Liver (tissue), 9 donors: ENCODE results near the gene MALRD1. TPM values are rescaled to one million over a fixed set of nuclear protein-coding genes. Genes with fewer than 3 reads are reported as not detected.

ENCODE experiments used
- DNase-seq: peaks from one replicate; pipeline ENCODE4 v3.0.0-alpha.2; 2017; ENCODE audit warnings: low spot score
- H3K27ac ChIP-seq, 2 donors: one replicate each; pipeline ENCODE4 v1.7.0; 2013; ENCODE audit warnings: inconsistent platforms in 2 of 2, low read length in 2 of 2, control low read depth in 1 of 2, low read depth in 1 of 2, mild to moderate bottlenecking in 1 of 2
- H3K27me3 ChIP-seq, 4 donors: one replicate each; pipeline versions ENCODE4 v1.6.1 to v1.7.0; 2013; ENCODE audit warnings: low read length in 3 of 4, inconsistent platforms in 1 of 4, mild to moderate bottlenecking in 1 of 4, moderate library complexity in 1 of 4; ENCODE audit not compliant: control insufficient read depth in 4 of 4, insufficient read depth in 4 of 4
- H3K36me3 ChIP-seq, 4 donors: one replicate each; pipeline versions ENCODE4 v1.6.1 to v1.7.0; 2013; ENCODE audit warnings: low read length in 3 of 4, mild to moderate bottlenecking in 3 of 4, low read depth in 1 of 4, moderate library complexity in 1 of 4; ENCODE audit not compliant: control insufficient read depth in 4 of 4, insufficient read depth in 3 of 4
- H3K4me1 ChIP-seq, 4 donors: one replicate each; pipeline versions ENCODE4 v1.6.1 to v1.7.0; 2013; ENCODE audit warnings: low read length in 3 of 4, mild to moderate bottlenecking in 3 of 4, moderate library complexity in 1 of 4; ENCODE audit not compliant: control insufficient read depth in 4 of 4, insufficient read depth in 4 of 4
- H3K4me3 ChIP-seq, 3 donors: one replicate each; pipeline versions ENCODE4 v1.6.1 to v1.7.0; 2013; ENCODE audit warnings: low read length in 3 of 3, control low read depth in 1 of 3, low read depth in 1 of 3, mild to moderate bottlenecking in 1 of 3
- H3K9ac ChIP-seq, 2 donors: one replicate each; pipeline ENCODE4 v1.7.0; 2013; ENCODE audit warnings: low read length in 2 of 2, mild to moderate bottlenecking in 2 of 2, moderate library complexity in 2 of 2, control low read depth in 1 of 2, low read depth in 1 of 2
- H3K9me3 ChIP-seq, 4 donors: one replicate each; pipeline versions ENCODE4 v1.6.1 to v1.7.0; 2013; ENCODE audit warnings: low read length in 3 of 4; ENCODE audit not compliant: control insufficient read depth in 4 of 4
- EGR1 ChIP-seq, 2 donors: IDR thresholded peaks; 2 replicates each; pipeline ENCODE4 v1.6.1; 2016 to 2018; ENCODE audit warnings: antibody characterized with exemption in 2 of 2, low read depth in 2 of 2
- FOXA1 ChIP-seq: IDR thresholded peaks from 2 replicates; pipeline ENCODE4 v1.6.1; 2016; ENCODE audit warnings: antibody characterized with exemption
- FOXA2 ChIP-seq: IDR thresholded peaks from 2 replicates; pipeline ENCODE4 v1.6.1; 2016; ENCODE audit warnings: antibody characterized with exemption
- GABPA ChIP-seq, 2 donors: IDR thresholded peaks in 1 of 2; conservative IDR thresholded peaks in 1 of 2; 2 replicates each; pipeline ENCODE4 v1.6.1; 2016; ENCODE audit warnings: antibody characterized with exemption in 2 of 2, mild to moderate bottlenecking in 1 of 2, moderate library complexity in 1 of 2
- HNF4A ChIP-seq, 2 donors: conservative IDR thresholded peaks; 2 replicates each; pipeline ENCODE4 v1.6.1; 2016; ENCODE audit warnings: antibody characterized with exemption in 2 of 2, mild to moderate bottlenecking in 2 of 2
- HNF4G ChIP-seq: IDR thresholded peaks from 2 replicates; pipeline ENCODE4 v1.6.1; 2016; ENCODE audit warnings: antibody characterized with exemption
- JUND ChIP-seq, 2 donors: IDR thresholded peaks; 2 replicates each; pipeline ENCODE4 v1.6.1; 2016; ENCODE audit warnings: antibody characterized with exemption in 2 of 2
- NR2F2 ChIP-seq: IDR thresholded peaks from 2 replicates; pipeline ENCODE4 v1.6.1; 2016; ENCODE audit warnings: antibody characterized with exemption
- RAD21 ChIP-seq, 2 donors: IDR thresholded peaks; 2 replicates each; pipeline ENCODE4 v1.6.1; 2016; ENCODE audit warnings: antibody characterized with exemption in 2 of 2, mild to moderate bottlenecking in 2 of 2
- RXRA ChIP-seq, 2 donors: IDR thresholded peaks; 2 replicates each; pipeline ENCODE4 v1.6.1; 2017 to 2018; ENCODE audit warnings: antibody characterized with exemption in 2 of 2, mild to moderate bottlenecking in 1 of 2
- TAF1 ChIP-seq: conservative IDR thresholded peaks from 2 replicates; pipeline ENCODE4 v1.6.1; 2016; ENCODE audit warnings: antibody characterized with exemption, mild to moderate bottlenecking
- YY1 ChIP-seq: IDR thresholded peaks from 2 replicates; pipeline ENCODE4 v1.6.1; 2016; ENCODE audit warnings: antibody characterized with exemption, mild to moderate bottlenecking
- WGBS: extraction: QIAGEN DNeasy Blood & Tissue Kit; methylation state at CpG from one replicate; pipeline ENCODE4 v1.1.7; 2013; 5-methylcytosine and 5-hydroxymethylcytosine counted together
- polyA plus RNA-seq, 2 donors: library from polyadenylated mRNA; stranded (reverse) in 1 of 2; unstranded in 1 of 2; fragments of 200-250 nt in 1 of 2; fragments of >200 nt in 1 of 2; fragmentation: Nextera tagmentation in 1 of 2; extraction: Ambion mirVana in 1 of 2; gene quantifications; one replicate each; pipeline versions ENCODE4 v1.2.1 to v1.2.3, GENCODE V29; 2013 to 2015
- total RNA-seq, 2 donors: library from RNA; depleted of rRNA; stranded (reverse); fragments of >200 nt; gene quantifications; one replicate each; pipeline ENCODE4 v1.2.3, GENCODE V29; 2014
- TF ChIP-seq, protein P1 (sequence below): fragments of 150-350 bp; IDR thresholded peaks from 2 replicates; pipeline ENCODE4 v1.5.1; 2017; ENCODE audit warnings: improper control_type of control experiment, low read depth, low read length; ENCODE audit not compliant: missing input control
- TF ChIP-seq, protein P2 (sequence below): IDR thresholded peaks from 2 replicates; pipeline ENCODE4 v1.6.1; 2016; ENCODE audit warnings: antibody characterized with exemption
- TF ChIP-seq, protein P3 (sequence below): IDR thresholded peaks from 2 replicates; pipeline ENCODE4 v1.6.1; 2016; ENCODE audit warnings: antibody characterized with exemption
- TF ChIP-seq, protein P4 (sequence below): IDR thresholded peaks from 2 replicates; pipeline ENCODE4 v1.6.1; 2016; ENCODE audit warnings: antibody characterized with exemption
- TF ChIP-seq, protein P5 (sequence below): IDR thresholded peaks from 2 replicates; pipeline ENCODE4 v1.6.1; 2016; ENCODE audit warnings: antibody characterized with exemption, mild to moderate bottlenecking
- donor health status: healthy.
- donor health status: healthy.
- donor health status: healthy.
- donor health status: healthy.
- donor health status: healthy.

The MALRD1 gene
- total and polyA plus RNA-seq, 4 donors = 0.37 to 0.59 TPM; not detected in 2

DNA sequence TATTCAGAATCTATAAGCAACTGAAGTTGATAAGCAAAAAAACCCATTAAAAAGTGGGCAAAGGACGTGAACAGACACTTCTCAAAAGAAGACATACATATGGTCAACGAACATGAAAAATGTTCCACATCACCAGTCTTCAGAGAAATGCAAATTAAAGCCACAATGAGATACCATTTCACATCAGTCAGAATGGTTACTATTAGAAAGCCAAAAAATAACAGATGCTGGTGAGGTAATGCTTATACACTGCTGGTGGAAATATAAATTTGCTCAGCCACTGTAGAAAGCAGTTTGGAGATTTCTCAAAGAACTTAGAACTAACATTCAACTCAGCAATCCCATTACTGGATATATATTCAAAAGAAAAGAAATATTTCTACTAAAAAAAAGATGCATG, 434.8 kb downstream of the MALRD1 start (continued):
- TF ChIP-seq, protein P1, sequence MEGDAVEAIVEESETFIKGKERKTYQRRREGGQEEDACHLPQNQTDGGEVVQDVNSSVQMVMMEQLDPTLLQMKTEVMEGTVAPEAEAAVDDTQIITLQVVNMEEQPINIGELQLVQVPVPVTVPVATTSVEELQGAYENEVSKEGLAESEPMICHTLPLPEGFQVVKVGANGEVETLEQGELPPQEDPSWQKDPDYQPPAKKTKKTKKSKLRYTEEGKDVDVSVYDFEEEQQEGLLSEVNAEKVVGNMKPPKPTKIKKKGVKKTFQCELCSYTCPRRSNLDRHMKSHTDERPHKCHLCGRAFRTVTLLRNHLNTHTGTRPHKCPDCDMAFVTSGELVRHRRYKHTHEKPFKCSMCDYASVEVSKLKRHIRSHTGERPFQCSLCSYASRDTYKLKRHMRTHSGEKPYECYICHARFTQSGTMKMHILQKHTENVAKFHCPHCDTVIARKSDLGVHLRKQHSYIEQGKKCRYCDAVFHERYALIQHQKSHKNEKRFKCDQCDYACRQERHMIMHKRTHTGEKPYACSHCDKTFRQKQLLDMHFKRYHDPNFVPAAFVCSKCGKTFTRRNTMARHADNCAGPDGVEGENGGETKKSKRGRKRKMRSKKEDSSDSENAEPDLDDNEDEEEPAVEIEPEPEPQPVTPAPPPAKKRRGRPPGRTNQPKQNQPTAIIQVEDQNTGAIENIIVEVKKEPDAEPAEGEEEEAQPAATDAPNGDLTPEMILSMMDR = no peak
- TF ChIP-seq GABPA (IDR thresholded peaks at IDR 0.05 in 1 of 2, conservative IDR thresholded peaks at IDR 0.05 in 1 of 2) (no peak), YY1 (no peak)

DNA sequence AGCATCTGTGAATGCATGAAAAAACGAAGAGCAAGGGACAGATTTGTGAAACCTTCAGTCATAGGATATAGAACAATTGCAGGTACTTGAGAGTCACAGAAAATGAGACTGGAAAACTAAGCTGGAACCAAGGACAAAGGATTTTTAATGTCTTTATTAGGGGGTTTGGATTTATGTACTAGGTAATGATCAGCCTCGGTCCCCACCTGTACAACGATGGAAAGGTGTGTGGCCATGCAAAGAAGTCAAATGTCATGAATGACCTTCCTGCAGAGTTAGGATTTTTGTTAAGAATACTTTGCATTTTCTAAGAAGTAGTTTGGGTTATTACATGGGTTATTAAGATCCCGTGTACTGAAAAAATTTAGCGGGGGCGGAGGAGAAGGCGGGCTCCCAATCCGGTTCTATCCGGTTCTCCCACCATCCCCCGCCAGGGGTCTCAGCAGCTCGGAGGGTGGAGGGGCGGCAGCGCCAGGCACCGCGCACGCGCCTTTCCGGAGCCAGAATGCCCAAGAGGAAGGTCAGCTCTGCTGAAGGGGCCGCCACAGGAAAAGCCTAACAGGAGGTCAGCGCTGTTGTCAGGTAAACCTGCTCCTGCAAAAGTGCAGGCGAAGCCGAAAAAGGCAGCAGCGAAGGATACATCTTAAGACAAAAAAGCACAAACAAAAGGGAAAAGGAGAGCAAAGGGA, 440.1 kb downstream of the MALRD1 start:
- Histone ChIP-seq H3K9ac (no peak overlapping the region), H3K27ac (no peak overlapping the region), H3K27me3 (peaks cover 0 to under 1% (median 0%) of the 10 kb centered on the region in 4 donors), H3K9me3 (no peaks in the 10 kb centered on the region), H3K4me3 (peak overlapping the region in 1 of 3 donors; percentile 16), H3K4me1 (no peaks in the 10 kb centered on the region), H3K36me3 (no peaks in the 10 kb centered on the region)
- 23% methylated on average over 23 of the region's 23 CpGs for WGBS
- TF ChIP-seq RAD21 (IDR thresholded peaks at IDR 0.05) (peak in 1 of 2 donors; percentile 26), FOXA1 (no peak)
- DNase-seq = peak; percentile 36

DNA sequence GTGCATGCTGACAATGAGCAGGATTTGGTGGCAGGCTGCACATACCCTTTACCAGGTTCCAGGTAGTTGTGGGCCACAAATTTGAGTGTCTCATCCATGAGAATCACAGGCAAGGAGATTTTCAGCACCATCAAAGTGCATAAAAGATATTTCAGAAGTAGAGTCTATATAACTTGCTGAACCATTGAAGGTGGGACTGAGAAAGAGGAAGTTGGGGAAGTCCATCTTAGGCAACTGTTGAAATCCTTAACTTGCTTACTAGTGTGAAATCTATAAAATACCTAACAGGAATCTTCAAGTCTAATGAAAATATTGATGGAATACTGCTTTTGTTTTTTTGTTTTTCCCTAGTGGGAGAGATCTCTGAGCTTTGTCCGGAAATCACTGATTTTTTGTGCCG, 442.6 kb downstream of the MALRD1 start:
- TF ChIP-seq, protein P2, sequence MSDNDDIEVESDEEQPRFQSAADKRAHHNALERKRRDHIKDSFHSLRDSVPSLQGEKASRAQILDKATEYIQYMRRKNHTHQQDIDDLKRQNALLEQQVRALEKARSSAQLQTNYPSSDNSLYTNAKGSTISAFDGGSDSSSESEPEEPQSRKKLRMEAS = no peak
- TF ChIP-seq GABPA (IDR thresholded peaks at IDR 0.05 in 1 of 2, conservative IDR thresholded peaks at IDR 0.05 in 1 of 2) (no peak), FOXA1 (no peak), EGR1 (IDR thresholded peaks at IDR 0.05; ENCODE audit: low read depth in 2 of 2) (no peak), HNF4G (no peak), RXRA (IDR thresholded peaks at IDR 0.05) (no peak), HNF4A (conservative IDR thresholded peaks at IDR 0.05) (no peak), TAF1 (no peak), JUND (IDR thresholded peaks at IDR 0.05) (no peak), FOXA2 (no peak), NR2F2 (no peak), YY1 (no peak)
- TF ChIP-seq, protein P3, sequence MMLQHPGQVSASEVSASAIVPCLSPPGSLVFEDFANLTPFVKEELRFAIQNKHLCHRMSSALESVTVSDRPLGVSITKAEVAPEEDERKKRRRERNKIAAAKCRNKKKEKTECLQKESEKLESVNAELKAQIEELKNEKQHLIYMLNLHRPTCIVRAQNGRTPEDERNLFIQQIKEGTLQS = no peak
- TF ChIP-seq, protein P4, sequence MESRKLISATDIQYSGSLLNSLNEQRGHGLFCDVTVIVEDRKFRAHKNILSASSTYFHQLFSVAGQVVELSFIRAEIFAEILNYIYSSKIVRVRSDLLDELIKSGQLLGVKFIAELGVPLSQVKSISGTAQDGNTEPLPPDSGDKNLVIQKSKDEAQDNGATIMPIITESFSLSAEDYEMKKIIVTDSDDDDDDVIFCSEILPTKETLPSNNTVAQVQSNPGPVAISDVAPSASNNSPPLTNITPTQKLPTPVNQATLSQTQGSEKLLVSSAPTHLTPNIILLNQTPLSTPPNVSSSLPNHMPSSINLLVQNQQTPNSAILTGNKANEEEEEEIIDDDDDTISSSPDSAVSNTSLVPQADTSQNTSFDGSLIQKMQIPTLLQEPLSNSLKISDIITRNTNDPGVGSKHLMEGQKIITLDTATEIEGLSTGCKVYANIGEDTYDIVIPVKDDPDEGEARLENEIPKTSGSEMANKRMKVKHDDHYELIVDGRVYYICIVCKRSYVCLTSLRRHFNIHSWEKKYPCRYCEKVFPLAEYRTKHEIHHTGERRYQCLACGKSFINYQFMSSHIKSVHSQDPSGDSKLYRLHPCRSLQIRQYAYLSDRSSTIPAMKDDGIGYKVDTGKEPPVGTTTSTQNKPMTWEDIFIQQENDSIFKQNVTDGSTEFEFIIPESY = no peak
- TF ChIP-seq, protein P5, sequence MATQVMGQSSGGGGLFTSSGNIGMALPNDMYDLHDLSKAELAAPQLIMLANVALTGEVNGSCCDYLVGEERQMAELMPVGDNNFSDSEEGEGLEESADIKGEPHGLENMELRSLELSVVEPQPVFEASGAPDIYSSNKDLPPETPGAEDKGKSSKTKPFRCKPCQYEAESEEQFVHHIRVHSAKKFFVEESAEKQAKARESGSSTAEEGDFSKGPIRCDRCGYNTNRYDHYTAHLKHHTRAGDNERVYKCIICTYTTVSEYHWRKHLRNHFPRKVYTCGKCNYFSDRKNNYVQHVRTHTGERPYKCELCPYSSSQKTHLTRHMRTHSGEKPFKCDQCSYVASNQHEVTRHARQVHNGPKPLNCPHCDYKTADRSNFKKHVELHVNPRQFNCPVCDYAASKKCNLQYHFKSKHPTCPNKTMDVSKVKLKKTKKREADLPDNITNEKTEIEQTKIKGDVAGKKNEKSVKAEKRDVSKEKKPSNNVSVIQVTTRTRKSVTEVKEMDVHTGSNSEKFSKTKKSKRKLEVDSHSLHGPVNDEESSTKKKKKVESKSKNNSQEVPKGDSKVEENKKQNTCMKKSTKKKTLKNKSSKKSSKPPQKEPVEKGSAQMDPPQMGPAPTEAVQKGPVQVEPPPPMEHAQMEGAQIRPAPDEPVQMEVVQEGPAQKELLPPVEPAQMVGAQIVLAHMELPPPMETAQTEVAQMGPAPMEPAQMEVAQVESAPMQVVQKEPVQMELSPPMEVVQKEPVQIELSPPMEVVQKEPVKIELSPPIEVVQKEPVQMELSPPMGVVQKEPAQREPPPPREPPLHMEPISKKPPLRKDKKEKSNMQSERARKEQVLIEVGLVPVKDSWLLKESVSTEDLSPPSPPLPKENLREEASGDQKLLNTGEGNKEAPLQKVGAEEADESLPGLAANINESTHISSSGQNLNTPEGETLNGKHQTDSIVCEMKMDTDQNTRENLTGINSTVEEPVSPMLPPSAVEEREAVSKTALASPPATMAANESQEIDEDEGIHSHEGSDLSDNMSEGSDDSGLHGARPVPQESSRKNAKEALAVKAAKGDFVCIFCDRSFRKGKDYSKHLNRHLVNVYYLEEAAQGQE = no peak
- no peaks in the 10 kb centered on the region for H3K4me1 ChIP-seq
- H3K27me3 ChIP-seq = peaks cover 0 to 3% (median 0%) of the 10 kb centered on the region in 4 donors
- H3K4me3 ChIP-seq = no peak overlapping the region
- H3K9me3 ChIP-seq = no peaks in the 10 kb centered on the region
- WGBS = 95% methylated on average over 2 of the region's 2 CpGs
- H3K27ac ChIP-seq = no peak overlapping the region
- no peak for DNase-seq
- H3K9ac ChIP-seq = no peak overlapping the region
- H3K36me3 ChIP-seq = no peaks in the 10 kb centered on the region
